ENCODE results near the gene NACA.

The NACA gene

DNA sequence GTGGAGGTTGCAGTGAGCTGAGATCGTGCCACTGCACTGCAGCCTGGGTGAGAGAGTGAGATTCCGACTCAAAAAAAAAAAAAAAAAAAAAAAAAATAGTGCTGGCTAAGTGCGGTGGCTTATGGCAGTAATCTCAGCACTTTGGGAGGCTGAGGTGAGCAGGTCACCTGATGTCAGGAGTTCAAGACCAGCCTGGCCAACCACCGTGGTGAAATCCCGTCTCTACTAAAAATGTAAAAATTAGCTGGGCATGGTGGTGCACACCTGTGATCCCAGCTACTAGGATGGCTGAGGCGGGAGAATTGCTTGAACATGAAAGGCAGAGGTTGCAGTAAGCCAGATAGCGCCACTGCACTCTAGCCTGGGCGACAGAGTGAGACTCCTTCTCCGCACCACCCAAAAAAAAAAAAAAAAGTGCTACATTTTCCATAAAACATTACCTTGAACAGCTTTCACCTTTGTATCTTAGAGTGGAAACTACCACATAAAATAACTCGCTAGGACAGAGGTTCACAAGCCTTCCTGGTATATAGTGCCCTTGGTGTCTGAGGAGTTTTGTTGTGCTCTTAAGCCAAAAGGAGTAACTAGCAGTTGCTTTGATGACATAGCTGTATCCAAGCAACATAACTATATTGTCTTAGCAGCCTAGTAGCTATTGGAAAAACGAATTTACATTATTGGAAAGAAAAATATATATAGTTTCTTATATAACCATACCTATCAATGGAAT, 48.1 kb downstream of the NACA start:
- no peak overlapping the region for H3K4me3 ChIP-seq (ENCODE audit: low read length)

DNA sequence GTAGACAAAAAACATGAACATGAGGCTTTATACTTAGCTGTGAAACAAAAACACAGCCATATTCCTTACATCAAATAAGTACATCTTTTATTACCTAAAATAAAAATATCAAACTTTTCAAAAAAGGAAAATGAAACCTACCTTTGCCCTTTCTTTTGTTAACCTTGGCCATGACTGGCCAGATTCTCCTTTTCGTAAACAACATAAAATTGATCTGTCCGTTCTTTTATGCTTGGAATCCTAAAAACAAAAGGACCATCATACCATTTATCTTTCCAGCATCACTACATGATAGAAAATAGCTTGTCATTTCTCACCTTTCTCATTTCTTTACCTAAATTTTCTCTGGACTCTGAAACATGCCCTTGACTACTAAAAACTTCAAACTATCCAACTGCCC, 53.5 kb downstream of the NACA start:
- H3K4me3 ChIP-seq (ENCODE audit: low read length): no peak overlapping the region
- DNase-seq (ENCODE audit: low read depth): no peak
- TF ChIP-seq, protein P1, sequence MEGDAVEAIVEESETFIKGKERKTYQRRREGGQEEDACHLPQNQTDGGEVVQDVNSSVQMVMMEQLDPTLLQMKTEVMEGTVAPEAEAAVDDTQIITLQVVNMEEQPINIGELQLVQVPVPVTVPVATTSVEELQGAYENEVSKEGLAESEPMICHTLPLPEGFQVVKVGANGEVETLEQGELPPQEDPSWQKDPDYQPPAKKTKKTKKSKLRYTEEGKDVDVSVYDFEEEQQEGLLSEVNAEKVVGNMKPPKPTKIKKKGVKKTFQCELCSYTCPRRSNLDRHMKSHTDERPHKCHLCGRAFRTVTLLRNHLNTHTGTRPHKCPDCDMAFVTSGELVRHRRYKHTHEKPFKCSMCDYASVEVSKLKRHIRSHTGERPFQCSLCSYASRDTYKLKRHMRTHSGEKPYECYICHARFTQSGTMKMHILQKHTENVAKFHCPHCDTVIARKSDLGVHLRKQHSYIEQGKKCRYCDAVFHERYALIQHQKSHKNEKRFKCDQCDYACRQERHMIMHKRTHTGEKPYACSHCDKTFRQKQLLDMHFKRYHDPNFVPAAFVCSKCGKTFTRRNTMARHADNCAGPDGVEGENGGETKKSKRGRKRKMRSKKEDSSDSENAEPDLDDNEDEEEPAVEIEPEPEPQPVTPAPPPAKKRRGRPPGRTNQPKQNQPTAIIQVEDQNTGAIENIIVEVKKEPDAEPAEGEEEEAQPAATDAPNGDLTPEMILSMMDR (conservative IDR thresholded peaks at IDR 0.05; ENCODE audit: low read length): no peak

More for the DNA sequence above, 48.1 kb downstream of the NACA start:
- TF ChIP-seq, protein P1 (conservative IDR thresholded peaks at IDR 0.05; ENCODE audit: low read length): no peak
- DNase-seq (ENCODE audit: low read depth): no peak

DNA sequence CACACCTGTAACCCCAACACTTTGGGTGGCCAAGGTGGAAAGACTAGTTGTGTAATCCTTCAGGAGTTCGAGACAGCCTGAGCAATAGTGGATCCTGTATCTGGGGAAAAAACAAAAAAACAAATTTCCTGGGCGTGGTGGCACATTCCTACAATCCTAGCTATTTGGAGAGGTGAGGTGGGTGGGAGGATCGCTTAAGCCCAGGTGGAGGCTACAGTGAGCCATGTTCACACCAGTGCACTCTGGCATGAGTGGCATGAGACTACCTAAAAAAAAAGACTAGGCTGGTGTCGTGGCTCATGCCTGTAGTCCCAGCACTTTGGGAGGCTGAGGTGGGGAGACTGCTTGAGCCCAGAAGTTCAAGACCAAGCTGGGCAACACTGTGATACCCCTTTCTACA, 54.3 kb downstream of the NACA start:
- TF ChIP-seq, protein P1 (conservative IDR thresholded peaks at IDR 0.05; ENCODE audit: low read length): no peak
- DNase-seq (ENCODE audit: low read depth): no peak
- H3K4me3 ChIP-seq (ENCODE audit: low read length): no peak overlapping the region

DNA sequence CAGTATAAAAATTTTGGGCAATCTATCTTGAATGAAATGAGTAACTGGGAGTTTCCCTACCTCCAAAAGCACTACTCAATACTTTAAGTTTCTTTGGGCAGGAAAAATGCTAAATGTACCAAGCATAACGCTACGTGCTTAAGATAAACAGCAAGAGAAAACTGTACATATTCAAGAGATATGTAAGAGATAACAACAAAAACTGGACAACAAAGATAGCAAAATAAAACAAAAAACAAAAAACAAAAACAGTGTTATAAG, 57.0 kb downstream of the NACA start:
- no peak overlapping the region for H3K4me3 ChIP-seq (ENCODE audit: low read length)
- no peak for DNase-seq (ENCODE audit: low read depth)
- TF ChIP-seq, protein P1 (conservative IDR thresholded peaks at IDR 0.05; ENCODE audit: low read length): no peak
